ENCODE results near the gene ZIC5. TPM values are rescaled to one million over a fixed set of nuclear protein-coding genes. Genes with fewer than 3 reads are reported as not detected.
"Not testable (repeated sequence)": the region's sequence is repeated elsewhere in the genome, so short reads cannot be mapped to it uniquely, and the experiment has no call there.

Gene ZIC5
- total RNA-seq, 4 donors from 2014 or later = not detected

- H3K4me1 ChIP-seq = peaks cover 0 to 8% (median 0%) of the 10 kb centered on the region in 4 donors
- TF ChIP-seq CTCF (IDR thresholded peaks at IDR 0.05) = no peak
- no peak for TF ChIP-seq EP300 (IDR thresholded peaks at IDR 0.05; ENCODE audit: low read depth)
- TF ChIP-seq POLR2A (IDR thresholded peaks at IDR 0.05) = no peak
- TF ChIP-seq POLR2AphosphoS5 (IDR thresholded peaks at IDR 0.05) = no peak
- no peak for DNase-seq
- H3K36me3 ChIP-seq = no peaks in the 10 kb centered on the region
- in situ Hi-C loops (cut with MboI; ENCODE audit: low pct_ligation_motif_present in 1 of 4, low pct_unique_long_range_greater_than_20kb in 1 of 4, low sequenced_read_pairs in 3 of 4) (loop anchor here in 1 of 4 donors (25.0 kb wide), 1 partner anchor 565 kb away; no protein-coding TSS in a partner anchor), intact Hi-C loops (cut with DNase I; ENCODE audit: low total_unique reads) (no loop called here)
- 88 to 96% methylated on average over 1 to 2 of the region's 2 CpGs for WGBS, 2 donors (ENCODE audit: low coverage in 1 of 2)
- peaks cover 74% of the 10 kb centered on the region for H3K27me3 ChIP-seq
- no peaks in the 10 kb centered on the region for H3K9me3 ChIP-seq
- no peak overlapping the region for H3K4me3 ChIP-seq
- no peak overlapping the region for H3K27ac ChIP-seq
Observed at GRCh38 chr13:99947666-99948065, 23.9 kb downstream of the ZIC5 start.

- H3K27ac ChIP-seq; intact Hi-C loops (cut with DNase I; ENCODE audit: low total_unique reads); H3K4me3 ChIP-seq; H3K9me3 ChIP-seq; H3K36me3 ChIP-seq; DNase-seq: not testable (repeated sequence)
- Histone ChIP-seq H3K4me1 (peaks cover 0 to 12% (median 3%) of the 10 kb centered on the region in 4 donors), H3K27me3 (peaks cover 53% of the 10 kb centered on the region)
- WGBS, 2 donors (ENCODE audit: low coverage in 1 of 2) = 100% methylated on average over 2 of the region's 2 CpGs; no CpG with 5 or more reads in 1 of the 2 donors
- in situ Hi-C loops (cut with MboI; ENCODE audit: low pct_ligation_motif_present in 1 of 4, low pct_unique_long_range_greater_than_20kb in 1 of 4, low sequenced_read_pairs in 3 of 4) = loop anchor here in 1 of 4 donors (25.0 kb wide), 1 partner anchor 567 kb away; no protein-coding TSS in a partner anchor
Observed at GRCh38 chr13:99945515-99945914, 26.1 kb downstream of the ZIC5 start.

- 92 to 100% methylated on average over 2 to 6 of the region's 6 CpGs for WGBS, 2 donors (ENCODE audit: low coverage in 1 of 2)
- H3K27me3 ChIP-seq = peaks cover 44% of the 10 kb centered on the region
Observed at GRCh38 chr13:99944606-99945005, 27.0 kb downstream of the ZIC5 start.

GRCh38 chr13:99944102-99944501 lies 27.5 kb downstream of the ZIC5 start:
- intact Hi-C loops (cut with DNase I; ENCODE audit: low total_unique reads) = no loop called here
- TF ChIP-seq POLR2A (IDR thresholded peaks at IDR 0.05) (no peak), POLR2AphosphoS5 (IDR thresholded peaks at IDR 0.05) (no peak), CTCF (IDR thresholded peaks at IDR 0.05) (no peak), EP300 (IDR thresholded peaks at IDR 0.05; ENCODE audit: low read depth) (no peak)
- no peaks in the 10 kb centered on the region for H3K9me3 ChIP-seq
- no peaks in the 10 kb centered on the region for H3K36me3 ChIP-seq
- whole genome bisulfite sequencing, 2 donors (ENCODE audit: low coverage in 1 of 2) = 63 to 78% methylated on average over 3 to 7 of the region's 7 CpGs
- peaks cover 0 to 7% (median 2%) of the 10 kb centered on the region in 4 donors for H3K4me1 ChIP-seq
- H3K27me3 ChIP-seq = peaks cover 39% of the 10 kb centered on the region
- H3K27ac ChIP-seq = no peak overlapping the region
- in situ Hi-C loops (cut with MboI; ENCODE audit: low pct_ligation_motif_present in 1 of 4, low pct_unique_long_range_greater_than_20kb in 1 of 4, low sequenced_read_pairs in 3 of 4) = loop anchor here in 1 of 4 donors (25.0 kb wide), 1 partner anchor 568 kb away; no protein-coding TSS in a partner anchor
- no peak for DNase-seq
- H3K4me3 ChIP-seq = no peak overlapping the region

More at GRCh38 chr13:99944606-99945005, 27.0 kb downstream of the ZIC5 start:
- Histone ChIP-seq H3K4me1 (peaks cover 0 to 9% (median 3%) of the 10 kb centered on the region in 4 donors), H3K36me3 (no peaks in the 10 kb centered on the region), H3K9me3 (no peaks in the 10 kb centered on the region), H3K27ac (no peak overlapping the region), H3K4me3 (no peak overlapping the region)
- intact Hi-C loops (cut with DNase I; ENCODE audit: low total_unique reads) = no loop called here
- in situ Hi-C loops (cut with MboI; ENCODE audit: low pct_ligation_motif_present in 1 of 4, low pct_unique_long_range_greater_than_20kb in 1 of 4, low sequenced_read_pairs in 3 of 4) = loop anchor here in 1 of 4 donors (25.0 kb wide), 1 partner anchor 568 kb away; no protein-coding TSS in a partner anchor
- TF ChIP-seq CTCF (IDR thresholded peaks at IDR 0.05) (no peak), EP300 (IDR thresholded peaks at IDR 0.05; ENCODE audit: low read depth) (no peak), POLR2A (IDR thresholded peaks at IDR 0.05) (no peak), POLR2AphosphoS5 (IDR thresholded peaks at IDR 0.05) (no peak)
- DNase-seq = no peak

GRCh38 chr13:99941911-99942310 lies 29.7 kb downstream of the ZIC5 start:
- TF ChIP-seq POLR2A (IDR thresholded peaks at IDR 0.05) (no peak), EP300 (IDR thresholded peaks at IDR 0.05; ENCODE audit: low read depth) (no peak), CTCF (IDR thresholded peaks at IDR 0.05) (no peak), POLR2AphosphoS5 (IDR thresholded peaks at IDR 0.05) (no peak)
- WGBS, 2 donors (ENCODE audit: low coverage in 1 of 2) = 20 to 81% methylated on average over 1 to 4 of the region's 4 CpGs
- Histone ChIP-seq H3K4me1 (peaks cover 0 to 7% (median 2%) of the 10 kb centered on the region in 4 donors), H3K27me3 (peaks cover 23% of the 10 kb centered on the region), H3K36me3 (no peaks in the 10 kb centered on the region), H3K9me3 (no peaks in the 10 kb centered on the region), H3K4me3 (no peak overlapping the region), H3K27ac (no peak overlapping the region)
- in situ Hi-C loops (cut with MboI; ENCODE audit: low pct_ligation_motif_present in 1 of 4, low pct_unique_long_range_greater_than_20kb in 1 of 4, low sequenced_read_pairs in 3 of 4) (loop anchor here in 1 of 4 donors (25.0 kb wide), 1 partner anchor 570 kb away; no protein-coding TSS in a partner anchor), intact Hi-C loops (cut with DNase I; ENCODE audit: low total_unique reads) (no loop called here)
- no peak for DNase-seq

All from transverse colon (tissue), 4 donors.